Amniotic stem cell (primary cell): ENCODE data around the gene DIS3L2.

ENCODE experiments used
- DNase-seq: peaks from one replicate; lab custom pipeline; 2025; lab: John Stamatoyannopoulos, UW

The DIS3L2 gene

DNA sequence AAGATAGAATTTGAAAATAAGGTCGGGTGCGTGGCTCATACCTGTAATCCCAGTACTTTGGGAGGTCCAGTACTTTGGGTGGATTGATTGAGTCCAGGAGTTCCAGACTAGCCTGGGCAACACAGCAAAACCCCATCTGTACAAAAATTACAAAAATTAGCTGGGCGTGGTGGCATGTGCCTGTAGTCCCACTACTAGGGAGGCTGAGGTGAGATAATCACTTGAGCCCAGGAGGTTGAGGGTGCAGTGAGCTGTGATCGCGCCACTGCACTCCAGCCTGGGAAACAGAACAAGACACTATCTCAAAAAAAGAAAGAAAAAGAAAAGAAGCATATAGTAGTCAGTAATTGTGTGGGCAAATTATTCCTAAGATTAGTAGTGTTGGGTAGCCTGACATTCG, 222.8 kb downstream of the DIS3L2 start:
- no peak for DNase-seq

DNA sequence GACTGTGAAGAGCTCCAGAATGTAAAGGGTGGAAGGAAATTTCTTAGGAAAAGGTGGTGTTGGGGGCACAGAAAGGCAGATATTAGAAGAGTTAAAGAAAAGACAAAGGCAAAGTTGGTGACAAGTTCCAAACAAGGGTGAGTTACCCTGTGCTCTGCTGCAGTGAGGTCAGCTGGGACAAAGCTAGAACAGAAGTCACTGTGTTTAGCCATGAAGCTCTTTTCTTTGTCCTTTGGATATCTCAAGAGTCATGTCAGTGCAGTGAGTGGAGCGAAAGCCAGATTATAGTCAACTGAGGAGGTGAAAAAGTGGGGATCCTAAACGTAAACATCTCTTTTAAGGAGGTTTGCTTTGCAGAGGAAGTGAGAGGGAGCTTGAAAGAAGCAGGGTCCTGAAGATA, 229.3 kb downstream of the DIS3L2 start:
- DNase-seq, result no peak

GRCh38 chr2:232195487-232195886, 234.0 kb downstream of the DIS3L2 start:
- no peak for DNase-seq

DNA sequence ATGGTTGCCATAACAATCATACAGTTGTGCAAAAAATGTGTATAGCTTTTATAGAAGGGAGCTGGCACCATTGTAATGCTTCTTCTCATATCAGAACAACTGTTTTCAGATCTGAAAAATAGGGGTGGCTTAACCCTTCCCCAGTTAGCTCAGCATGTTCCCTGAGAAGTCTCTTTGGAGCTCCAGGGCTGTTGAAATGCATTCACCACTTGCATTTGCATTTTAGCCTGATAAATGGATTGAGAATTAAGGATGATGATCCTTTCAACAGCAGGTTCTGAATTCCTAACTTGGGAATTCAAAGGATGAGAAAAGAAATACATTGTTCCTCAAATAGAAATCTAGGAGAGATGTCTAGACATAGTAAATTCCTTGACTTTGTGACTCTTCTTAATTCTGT, 235.3 kb downstream of the DIS3L2 start:
- DNase-seq, result no peak

GRCh38 chr2:232200195-232200594, 238.7 kb downstream of the DIS3L2 start:
- DNase-seq, result no peak

- DNase-seq, result no peak
Observed at GRCh38 chr2:232203166-232203891, 241.8 kb downstream of the DIS3L2 start.

DNA sequence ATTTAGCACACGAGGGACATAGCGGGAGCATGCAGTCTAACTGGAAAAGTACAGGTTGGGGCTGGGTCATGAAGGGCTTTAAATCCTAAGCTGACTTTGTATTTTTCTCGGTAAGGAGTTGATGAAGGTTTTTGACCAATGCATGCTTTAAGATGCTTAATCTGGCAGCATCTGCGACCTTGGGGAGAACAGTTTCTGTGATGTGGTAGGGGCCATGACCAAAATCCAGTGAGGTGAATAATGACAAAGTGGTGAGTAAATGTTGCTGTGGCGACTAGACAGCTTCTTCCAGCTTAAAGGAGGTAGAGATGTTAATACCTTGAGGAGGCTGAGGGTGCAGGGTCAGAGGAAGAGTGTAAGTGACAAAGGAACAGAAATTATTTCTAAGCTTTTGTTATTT, 242.4 kb downstream of the DIS3L2 start:
- DNase-seq, result no peak

DNA sequence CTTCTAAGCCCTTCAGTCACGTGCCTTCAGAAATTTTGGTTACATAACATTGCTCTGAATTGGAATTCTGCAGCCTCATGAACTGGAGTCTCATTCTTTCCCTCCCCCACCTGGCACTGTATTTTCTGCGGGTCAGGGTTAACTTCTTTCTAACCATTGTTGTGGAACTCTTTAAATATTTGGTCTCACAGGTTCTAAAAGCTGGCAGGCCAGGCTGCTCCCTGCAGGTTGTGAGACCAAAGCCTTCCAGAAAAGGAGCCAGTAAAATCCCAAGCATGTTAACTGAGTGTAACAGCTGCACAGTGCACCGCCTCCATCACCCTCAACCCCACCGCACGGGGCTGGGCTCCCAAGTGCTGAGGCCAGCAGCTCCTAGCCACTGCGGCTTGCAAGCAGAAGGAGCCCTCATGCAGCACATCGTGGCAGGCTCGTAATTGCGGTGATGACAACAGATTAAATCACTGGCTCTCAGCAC, 243.0 kb downstream of the DIS3L2 start:
- no peak for DNase-seq

- DNase-seq, result no peak
Observed at GRCh38 chr2:232207174-232207573, 245.7 kb downstream of the DIS3L2 start.

- DNase-seq, result no peak
Observed at GRCh38 chr2:232210306-232210705, 248.8 kb downstream of the DIS3L2 start.

DNA sequence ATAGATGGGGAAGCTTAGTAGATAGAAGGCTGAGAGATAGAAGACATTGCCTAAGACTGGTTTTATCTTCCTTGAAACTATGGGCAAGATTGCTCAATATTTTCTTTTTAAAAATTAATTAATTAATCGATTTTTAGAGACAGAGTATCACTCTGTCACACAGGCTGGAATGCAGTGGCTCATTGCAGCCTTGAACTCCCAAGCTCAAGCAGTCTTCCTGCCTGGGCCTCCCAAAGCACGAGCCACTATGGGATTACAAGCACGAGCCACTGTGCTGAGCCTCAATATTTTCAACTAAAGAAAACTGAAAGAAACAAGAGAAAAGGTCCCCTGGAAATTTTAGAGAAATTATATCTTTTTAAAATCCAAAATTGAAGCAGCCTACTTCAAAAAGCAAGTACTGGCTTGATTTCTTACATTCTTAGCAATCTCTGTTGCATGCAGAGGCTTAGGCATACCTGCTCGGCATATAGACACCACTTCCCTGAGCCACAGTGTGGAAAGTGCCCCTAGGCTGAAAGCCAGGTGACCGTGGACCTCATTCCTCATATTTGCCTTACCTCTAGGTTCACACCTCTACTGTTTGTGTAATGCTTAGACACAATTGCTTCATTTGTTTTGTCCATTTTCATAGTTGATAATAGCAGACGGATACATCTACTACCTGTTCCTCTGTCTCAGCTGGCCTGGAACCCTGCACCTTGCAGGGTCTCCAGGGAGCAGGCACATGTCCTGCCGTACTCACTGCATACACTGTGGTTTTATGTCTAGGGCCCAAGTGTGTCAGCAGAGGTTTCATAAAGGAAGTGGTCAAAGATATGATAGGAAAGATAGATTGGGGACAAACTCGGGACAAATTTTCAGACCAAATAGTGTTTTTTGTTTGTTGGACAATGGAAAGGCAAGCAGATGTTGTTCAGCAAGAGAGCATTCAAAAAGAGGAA, 250.5 kb downstream of the DIS3L2 start:
- DNase-seq, result no peak

DNA sequence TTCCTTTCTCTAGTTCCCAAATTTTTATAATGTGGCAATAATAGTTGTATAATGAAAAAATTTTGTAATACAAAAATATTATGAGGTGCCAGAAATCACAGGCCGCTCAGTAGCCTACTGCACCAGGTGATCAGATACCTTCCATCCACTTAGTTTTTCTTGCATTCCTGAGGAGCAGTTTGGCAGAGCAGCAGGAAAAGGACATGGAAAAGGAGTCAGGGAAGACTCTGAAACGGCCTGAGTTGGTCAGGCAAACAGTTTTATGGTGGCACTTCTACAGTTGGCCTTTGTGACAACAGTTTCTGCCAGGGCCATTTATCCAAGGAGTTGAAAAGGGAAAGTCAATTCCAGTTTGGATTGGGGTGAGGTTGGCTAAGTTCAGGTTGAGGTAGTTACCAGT, 251.7 kb downstream of the DIS3L2 start:
- no peak for DNase-seq

DNA sequence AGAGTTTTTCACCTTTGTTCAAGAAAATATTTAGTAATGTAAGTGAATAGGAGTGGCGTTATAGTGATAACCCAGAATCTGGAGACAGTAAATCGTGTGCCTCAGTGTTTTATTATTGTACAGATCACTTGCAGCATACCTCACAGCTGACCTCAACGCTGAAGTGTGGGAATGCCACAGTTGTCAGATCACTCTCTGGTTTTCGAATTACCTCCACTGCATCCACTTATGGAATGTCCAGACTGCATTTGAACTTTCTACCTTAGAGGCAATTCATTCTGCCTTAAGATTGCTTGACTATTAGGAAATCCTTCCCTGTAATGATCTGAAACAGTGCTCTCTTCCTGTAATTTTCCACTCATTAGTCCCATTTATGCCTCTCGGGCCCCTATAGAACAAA, 252.5 kb downstream of the DIS3L2 start:
- no peak for DNase-seq

DNA sequence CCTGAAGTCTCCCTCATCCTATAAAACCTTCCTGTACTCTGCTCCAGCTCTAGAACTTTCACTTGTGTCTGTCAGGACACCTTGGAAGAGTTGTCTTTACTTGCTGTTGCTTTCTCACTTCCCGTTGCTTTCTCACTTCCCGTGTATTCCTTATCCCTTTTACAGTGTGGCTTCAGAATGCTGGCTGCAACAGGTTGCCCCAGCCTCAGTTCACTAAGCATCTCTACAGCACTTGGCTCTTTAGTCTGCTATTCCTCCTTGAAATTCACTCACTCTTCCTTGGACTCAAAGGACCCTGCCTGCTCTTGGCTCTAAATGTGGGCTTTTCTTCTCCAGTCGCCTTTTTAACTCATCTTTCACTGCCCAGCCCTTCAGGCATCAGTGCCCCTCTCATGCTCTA, 254.5 kb downstream of the DIS3L2 start:
- no peak for DNase-seq

DNA sequence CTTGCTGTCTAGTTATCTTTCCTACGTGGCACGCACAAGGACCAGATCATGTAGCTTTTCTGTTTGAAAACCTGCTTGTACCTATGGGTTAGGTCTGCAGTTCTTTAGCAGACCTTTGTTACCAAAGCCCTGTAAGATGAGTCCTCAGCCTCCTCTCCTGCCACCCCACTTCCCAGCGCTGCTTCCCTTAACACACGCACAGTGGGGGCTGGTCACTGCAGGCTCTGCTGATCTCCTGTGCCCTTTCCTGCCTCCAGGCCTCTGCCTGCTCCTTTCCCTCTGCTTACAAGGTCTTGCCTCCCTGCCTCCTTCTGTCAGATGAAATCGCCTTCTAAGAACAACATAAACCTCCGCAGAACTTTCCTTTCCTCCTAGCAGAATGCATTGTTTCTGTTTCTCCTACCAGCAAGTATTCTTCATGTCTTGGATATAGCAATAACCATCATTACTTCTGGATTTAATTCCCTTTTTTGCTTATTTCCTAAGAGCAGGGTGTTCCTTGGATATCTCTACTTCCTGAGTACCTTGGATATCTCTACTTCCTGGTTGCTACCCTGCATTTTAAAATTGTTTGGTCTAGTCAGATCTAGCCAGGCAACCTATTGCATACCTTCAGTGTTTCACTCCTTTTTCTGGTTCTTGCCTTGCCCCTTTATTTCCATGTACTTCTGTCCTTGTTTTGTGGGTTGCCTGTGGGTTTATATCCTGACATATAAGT, 257.4 kb downstream of the DIS3L2 start:
- no peak for DNase-seq

DNA sequence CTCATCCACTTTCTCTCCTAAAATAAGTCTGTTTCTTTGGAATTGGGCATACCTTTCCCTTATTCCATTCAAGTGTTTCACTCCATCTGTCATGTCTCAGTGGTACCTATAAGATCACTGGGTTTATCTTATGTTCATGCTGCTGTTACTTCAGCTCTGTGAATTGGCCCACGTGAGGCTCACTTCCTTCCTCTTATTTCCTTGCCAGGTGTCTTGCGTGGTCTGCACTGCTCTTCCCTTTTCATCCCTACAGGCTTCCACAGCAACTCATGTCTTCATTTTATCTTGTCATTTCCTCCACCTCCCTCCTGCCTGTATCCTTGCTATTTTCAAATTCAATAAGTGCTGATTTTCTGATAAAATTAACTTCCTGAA, 258.0 kb downstream of the DIS3L2 start:
- DNase-seq, result no peak

GRCh38 chr2:232219932-232220331, 258.4 kb downstream of the DIS3L2 start:
- no peak for DNase-seq

DNA sequence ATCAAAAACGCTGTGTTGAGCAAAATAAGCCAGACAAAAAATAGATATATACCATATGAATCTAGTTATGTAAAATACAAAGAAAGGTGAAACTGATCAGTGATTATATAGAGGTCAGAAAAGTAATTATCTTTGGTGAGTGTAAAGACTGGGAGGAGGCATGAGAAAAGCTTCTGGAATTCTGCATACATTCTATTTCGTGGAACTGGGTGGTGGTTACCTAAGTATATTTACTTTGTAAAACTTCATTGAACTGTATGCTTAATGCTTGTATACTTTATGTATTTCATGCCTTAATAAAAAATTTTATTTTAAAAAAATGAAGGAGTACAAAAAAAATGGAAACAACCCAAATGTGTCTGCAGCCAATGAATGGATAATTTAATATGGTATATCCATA, 263.9 kb downstream of the DIS3L2 start:
- DNase-seq, result no peak

DNA sequence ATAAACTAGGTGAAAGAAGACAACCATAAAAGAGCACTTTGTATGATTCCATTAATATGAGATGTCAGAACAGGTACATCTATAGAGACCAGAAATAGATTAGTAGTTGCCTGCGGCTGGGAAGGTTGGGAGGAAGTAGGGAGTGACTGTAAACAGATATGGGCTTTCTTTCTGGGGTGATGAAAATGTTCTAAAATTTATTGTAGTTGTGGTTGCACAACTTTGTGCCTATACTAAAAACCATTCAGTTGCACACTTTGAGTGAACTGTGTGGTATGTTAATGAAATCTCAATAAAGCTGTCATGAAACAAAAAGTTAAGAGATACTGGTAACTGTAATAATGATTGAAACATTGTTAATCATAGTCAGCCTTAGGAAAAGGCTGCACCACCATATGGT, 264.4 kb downstream of the DIS3L2 start:
- DNase-seq, result no peak

GRCh38 chr2:232228332-232228731, 266.8 kb downstream of the DIS3L2 start:
- DNase-seq, result no peak

- no peak for DNase-seq
Observed at GRCh38 chr2:232228971-232229894, 267.7 kb downstream of the DIS3L2 start.
